AG04450 (cell line): ENCODE results near the gene LEUTX. TPM values are rescaled to one million over a fixed set of nuclear protein-coding genes. Genes with fewer than 3 reads are reported as not detected.

Experiments
- CTCF ChIA-PET: fragments of 300-600, 350-600 bp; formaldehyde crosslinking; extraction: SDS; loops from one replicate; lab custom pipeline; 2022; ENCODE audit warnings: antibody characterized with exemption, inconsistent platforms; lab: Charles Lee
- POLR2A ChIA-PET: fragments of 350-600 bp; formaldehyde crosslinking; extraction: SDS; loops from one replicate; lab custom pipeline; 2021; ENCODE audit warnings: antibody characterized with exemption, inconsistent platforms; lab: Yijun Ruan, JAX
- DNase-seq: peaks from one replicate; pipeline ENCODE4 v3.0.0-alpha.2; 2011; ENCODE audit warnings: low read depth, low spot score
- H3K27ac ChIP-seq: one replicate; pipeline ENCODE4 v1.5.1; 2012; ENCODE audit warnings: low read depth, low read length, control low read depth
- H3K27me3 ChIP-seq: one replicate; pipeline ENCODE4 v1.6.0; 2012; ENCODE audit warnings: low read length; ENCODE audit not compliant: control insufficient read depth, insufficient read depth
- H3K4me3 ChIP-seq: 2 replicates; pipeline ENCODE4 v1.5.1; 2011; ENCODE audit warnings: mild to moderate bottlenecking, low read depth, low read length, control low read depth
- H3K9me3 ChIP-seq: 2 replicates; pipeline ENCODE4 v1.5.1; 2012; ENCODE audit warnings: low read length; ENCODE audit not compliant: control insufficient read depth, insufficient read depth
- CTCF ChIP-seq: IDR thresholded peaks from 2 replicates; pipeline ENCODE4 v1.5.1; 2011; ENCODE audit warnings: low read depth, low read length, control low read depth, inconsistent platforms
- polyA plus RNA-seq: library from polyadenylated mRNA; depleted of rRNA; stranded (reverse); fragments of >200 nt; gene quantifications from 2 replicates; pipeline ENCODE4 v1.2.3, GENCODE V29; 2011

The LEUTX gene
- polyA plus RNA-seq, 1 experiment = not detected

- Histone ChIP-seq H3K9me3 (no peaks in the 10 kb centered on the region), H3K27ac (no peak overlapping the region), H3K27me3 (no peaks in the 10 kb centered on the region), H3K4me3 (no peak overlapping the region)
- TF ChIP-seq CTCF = no peak
- CTCF ChIA-PET = no interaction called here
- POLR2A ChIA-PET = no interaction called here
- no peak for DNase-seq
Observed at GRCh38 chr19:39745643-39746042, 33.0 kb upstream of the LEUTX start.

- Histone ChIP-seq H3K27me3 (no peaks in the 10 kb centered on the region), H3K4me3 (no peak overlapping the region), H3K9me3 (no peaks in the 10 kb centered on the region), H3K27ac (no peak overlapping the region)
- POLR2A ChIA-PET = no interaction called here
- CTCF ChIA-PET = no interaction called here
- no peak for DNase-seq
- TF ChIP-seq CTCF = no peak
Observed at GRCh38 chr19:39746836-39747529, 31.7 kb upstream of the LEUTX start.

DNA sequence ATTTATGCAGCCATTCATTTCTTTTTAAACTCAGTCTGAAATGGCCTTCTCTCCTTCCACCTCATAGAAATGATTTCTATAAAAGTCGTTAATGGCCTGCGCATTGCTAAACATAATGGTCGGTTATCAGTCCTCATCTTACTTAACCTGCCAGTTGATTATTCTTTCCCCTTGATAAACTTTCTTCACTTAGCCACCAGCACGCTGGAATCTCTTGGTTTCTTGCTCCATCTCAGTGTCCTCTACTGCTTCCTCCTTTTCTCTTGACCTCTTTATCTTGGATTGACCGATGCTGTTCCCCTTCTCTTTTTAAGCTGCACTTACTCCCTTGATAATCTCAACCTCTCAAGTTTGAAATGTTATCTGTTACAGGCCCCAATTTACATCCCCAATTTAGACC is 28.7 kb upstream of the LEUTX start:
- no peak for TF ChIP-seq CTCF
- Histone ChIP-seq H3K4me3 (no peak overlapping the region), H3K27ac (no peak overlapping the region), H3K27me3 (no peaks in the 10 kb centered on the region), H3K9me3 (no peaks in the 10 kb centered on the region)
- CTCF ChIA-PET = interaction anchor here (0.7 kb wide), 1 partner anchor 17 kb away, joined by 3 read pairs; no protein-coding TSS in a partner anchor
- POLR2A ChIA-PET = no interaction called here
- DNase-seq = no peak

GRCh38 chr19:39752390-39752789 is 26.3 kb upstream of the LEUTX start:
- H3K4me3 ChIP-seq = no peak overlapping the region
- H3K27me3 ChIP-seq = no peaks in the 10 kb centered on the region
- no peak for DNase-seq
- no peak overlapping the region for H3K27ac ChIP-seq
- POLR2A ChIA-PET = no interaction called here
- H3K9me3 ChIP-seq = no peaks in the 10 kb centered on the region
- CTCF ChIA-PET = no interaction called here
- TF ChIP-seq CTCF = no peak

DNA sequence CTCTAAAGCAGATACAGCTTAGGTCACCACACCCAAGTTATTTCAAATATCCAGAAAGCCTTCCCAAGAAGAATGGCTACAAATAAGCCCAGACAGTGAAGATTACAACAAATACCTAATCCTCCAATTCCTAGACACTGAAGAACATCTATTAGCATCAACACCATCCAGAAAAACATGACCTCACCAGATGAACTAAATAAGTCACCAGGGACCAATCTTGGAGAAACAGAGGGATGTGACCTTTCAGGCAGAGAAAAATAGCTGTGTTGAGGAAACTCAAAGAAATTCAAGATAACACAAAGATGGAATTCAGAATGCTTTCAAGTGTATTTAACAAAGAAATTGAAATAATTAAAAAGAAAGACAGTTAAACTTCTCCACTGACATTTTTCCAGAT is 25.9 kb upstream of the LEUTX start:
- ChIA-PET POLR2A (no interaction called here), CTCF (no interaction called here)
- DNase-seq = no peak
- Histone ChIP-seq H3K9me3 (no peaks in the 10 kb centered on the region), H3K27me3 (no peaks in the 10 kb centered on the region), H3K4me3 (no peak overlapping the region), H3K27ac (no peak overlapping the region)
- no peak for TF ChIP-seq CTCF
